SH-SY5Y (cell line): ENCODE results near the gene PDLIM7.

Experiments used
- GATA2 ChIP-seq: IDR thresholded peaks from 2 replicates; pipeline ENCODE4 v1.6.1; 2011; ENCODE audit warnings: mild to moderate bottlenecking, low read depth, low read length
- GATA3 ChIP-seq: IDR thresholded peaks from 2 replicates; pipeline ENCODE4 v1.6.1; 2011; ENCODE audit warnings: low read depth, mild to moderate bottlenecking, low read length, moderate library complexity

PDLIM7 gene

GRCh38 chr5:177529247-177530203 is 32.1 kb upstream of the PDLIM7 start:
- no peak for TF ChIP-seq GATA2
- no peak for TF ChIP-seq GATA3

GRCh38 chr5:177528631-177529030 is 31.2 kb upstream of the PDLIM7 start:
- no peak for TF ChIP-seq GATA2
- TF ChIP-seq GATA3: no peak

- TF ChIP-seq GATA3 (no peak), GATA2 (no peak)
Observed at GRCh38 chr5:177527595-177527994, 30.2 kb upstream of the PDLIM7 start.

GRCh38 chr5:177526791-177527190 is 29.4 kb upstream of the PDLIM7 start:
- TF ChIP-seq GATA2 (no peak), GATA3 (no peak)

- TF ChIP-seq GATA3: no peak
- no peak for TF ChIP-seq GATA2
Observed at GRCh38 chr5:177526191-177526590, 28.8 kb upstream of the PDLIM7 start.

DNA sequence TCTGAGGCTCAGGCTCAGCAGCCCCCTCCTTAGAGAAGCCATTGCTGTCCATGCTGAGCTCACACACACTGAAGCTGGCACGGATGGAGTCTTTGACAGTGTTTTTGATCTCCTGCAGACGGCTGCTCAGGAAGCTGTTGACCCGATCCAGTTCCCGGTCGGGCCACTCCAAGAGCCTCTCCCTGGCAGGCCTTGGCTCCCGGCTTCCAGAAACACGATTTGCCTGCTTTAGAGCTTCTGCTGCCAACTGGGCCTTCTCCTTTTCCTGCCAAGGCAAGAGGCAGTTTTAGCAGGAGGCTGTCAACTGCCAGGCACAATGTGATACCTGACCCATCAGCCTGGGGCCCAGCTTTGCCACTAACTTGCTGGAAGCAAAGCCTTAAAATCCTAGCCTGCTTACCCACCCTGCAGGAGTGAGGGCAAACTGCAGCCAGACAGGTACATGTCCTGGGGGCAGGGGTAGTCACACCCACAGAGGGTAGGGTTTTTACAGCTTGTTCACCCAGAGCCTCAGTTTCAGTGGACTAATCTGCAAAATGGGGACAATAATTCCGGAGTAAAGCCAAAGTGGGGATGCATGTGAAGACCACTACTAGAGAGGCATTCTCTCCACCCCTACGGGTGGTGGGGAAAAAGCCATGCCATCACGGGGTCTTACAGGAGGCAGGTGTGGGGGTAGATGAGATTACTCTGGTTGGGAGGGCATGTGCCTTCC is 27.7 kb upstream of the PDLIM7 start:
- TF ChIP-seq GATA2 (no peak), GATA3 (no peak)

DNA sequence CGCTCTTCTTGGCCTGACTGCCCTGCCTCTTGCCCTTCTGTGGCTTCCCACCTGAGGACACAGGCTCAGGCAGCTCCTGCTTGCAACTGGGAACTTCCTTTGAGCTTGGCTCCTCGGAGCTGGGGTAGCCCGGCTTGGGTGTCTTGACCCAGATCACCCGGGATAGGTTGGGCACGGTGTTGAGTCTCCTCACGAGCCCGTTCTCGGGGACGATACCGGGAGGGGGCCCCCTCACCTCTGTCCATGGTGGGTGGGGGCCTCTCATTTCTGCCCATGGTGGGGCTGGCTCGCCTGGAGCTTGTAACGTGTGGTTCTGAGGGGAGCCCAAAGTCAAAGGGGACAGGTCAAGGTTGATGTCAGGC is 27.1 kb upstream of the PDLIM7 start:
- no peak for TF ChIP-seq GATA2
- no peak for TF ChIP-seq GATA3

DNA sequence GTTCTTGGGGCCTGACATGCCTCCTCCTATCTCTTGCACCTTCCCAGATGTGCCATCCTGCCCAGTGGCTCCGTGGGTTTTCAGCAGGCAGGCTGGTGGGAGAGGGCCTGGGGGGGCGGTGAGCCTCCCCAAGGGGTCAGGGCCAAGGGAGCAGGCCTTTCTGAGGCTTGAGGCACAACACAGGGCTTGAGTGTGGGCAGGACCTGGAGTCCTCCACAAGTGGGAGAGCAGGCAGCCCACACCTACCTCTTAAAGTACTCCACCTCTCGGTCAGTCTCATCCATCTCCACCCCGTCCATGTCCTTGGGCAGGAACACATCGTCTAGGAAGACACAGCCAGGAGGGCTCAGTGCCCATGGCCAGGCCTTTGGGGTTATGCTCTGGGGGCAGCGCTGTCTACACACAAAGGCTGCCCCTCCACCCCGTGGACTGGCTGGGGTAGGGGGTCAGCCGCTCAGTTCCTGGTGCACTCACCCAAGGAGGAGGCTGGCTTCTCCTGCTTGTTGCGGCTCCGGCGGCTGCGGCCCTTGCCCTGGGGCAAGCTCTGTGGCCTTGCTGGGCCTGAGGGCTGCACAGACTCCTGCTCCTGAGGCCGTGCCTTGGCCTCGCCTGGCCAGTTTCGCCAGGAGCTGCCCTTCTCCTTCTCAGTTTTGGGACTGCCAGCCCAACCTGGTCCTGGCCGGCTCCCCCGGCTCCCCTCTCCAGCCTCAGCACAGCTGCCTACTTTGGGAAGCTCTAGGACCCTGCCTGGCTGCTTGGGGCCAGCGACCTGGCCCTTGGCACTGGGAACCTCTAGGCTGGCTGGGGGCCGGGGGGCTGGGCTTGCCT is 26.5 kb upstream of the PDLIM7 start:
- TF ChIP-seq GATA3 (no peak), GATA2 (no peak)

- TF ChIP-seq GATA3: no peak
- no peak for TF ChIP-seq GATA2
Observed at GRCh38 chr5:177520916-177521513, 23.6 kb upstream of the PDLIM7 start.

DNA sequence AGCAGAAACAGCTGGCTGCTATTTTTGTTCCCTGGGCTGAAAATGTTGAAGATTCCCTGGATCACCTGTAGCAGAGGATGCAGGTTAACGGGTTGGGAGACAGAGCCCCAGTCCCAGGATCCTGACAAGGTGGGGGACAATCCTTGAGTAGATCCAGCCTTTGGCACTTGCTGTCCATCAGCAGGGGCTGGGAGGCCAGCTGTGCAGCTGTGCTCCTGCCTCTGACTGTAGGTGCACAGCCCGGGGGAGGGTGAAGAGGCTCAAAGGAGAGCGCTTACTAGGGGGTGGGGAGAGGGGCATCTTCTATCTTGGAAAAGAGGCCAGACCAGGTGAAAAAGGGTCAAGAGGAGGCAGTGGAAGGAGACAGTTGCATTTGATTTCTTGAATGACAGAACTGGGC is 22.9 kb upstream of the PDLIM7 start:
- TF ChIP-seq GATA2 (no peak), GATA3 (no peak)

DNA sequence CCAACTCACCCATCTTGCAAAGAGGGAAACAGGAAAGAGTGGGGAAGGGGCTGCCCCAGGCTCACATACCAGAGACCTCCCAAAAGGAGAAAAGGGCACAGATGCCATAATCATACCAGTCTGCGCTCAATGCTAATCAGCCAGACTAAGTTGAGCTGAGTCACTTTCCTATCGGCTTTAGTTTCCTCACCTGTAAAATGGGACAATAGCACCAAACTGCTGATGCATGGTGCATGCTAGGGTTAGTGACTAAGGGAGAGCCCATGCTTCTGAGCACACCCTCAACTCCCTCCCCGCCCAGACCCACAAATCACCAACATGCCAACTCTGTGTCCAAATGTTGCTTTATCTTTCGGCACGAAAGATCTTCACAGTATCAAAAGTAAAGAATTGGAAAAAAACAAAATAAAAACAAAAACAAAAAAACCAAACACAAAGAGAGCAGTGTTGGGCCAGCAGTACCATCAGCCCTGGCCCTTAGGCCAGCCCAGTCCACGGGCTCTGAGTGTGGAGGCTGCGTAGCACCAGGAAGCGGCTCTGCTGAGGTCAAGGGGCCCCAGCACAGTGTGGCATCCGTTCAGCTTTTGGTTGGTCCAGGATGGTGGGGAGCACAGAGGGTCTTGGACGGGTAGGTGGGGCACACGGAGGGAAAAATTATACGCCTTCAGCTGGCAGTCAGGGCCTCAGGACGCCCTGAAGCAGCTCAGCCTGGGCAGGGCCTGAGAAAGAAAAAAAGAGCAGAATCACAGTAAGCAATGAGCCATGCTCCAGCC is 22.2 kb upstream of the PDLIM7 start:
- TF ChIP-seq GATA2 (no peak), GATA3 (no peak)

- TF ChIP-seq GATA2 (peak; percentile 99), GATA3 (no peak; the same call in 1 of the 2 replicates)
Observed at GRCh38 chr5:177516601-177517568, 19.5 kb upstream of the PDLIM7 start, which contains the start of gene DDX41. DDX41 (minus strand) TSS chr5:177516961; CDS start chr5:177516945, 16 bp downstream.
